ENCODE measurements around the gene SYS1. TPM values are rescaled to one million over a fixed set of nuclear protein-coding genes. Genes with fewer than 3 reads are reported as not detected.

Gene SYS1
- total and polyA plus RNA-seq, 2 experiments from 2014 or later, result 7.9 to 21.5 TPM

DNA sequence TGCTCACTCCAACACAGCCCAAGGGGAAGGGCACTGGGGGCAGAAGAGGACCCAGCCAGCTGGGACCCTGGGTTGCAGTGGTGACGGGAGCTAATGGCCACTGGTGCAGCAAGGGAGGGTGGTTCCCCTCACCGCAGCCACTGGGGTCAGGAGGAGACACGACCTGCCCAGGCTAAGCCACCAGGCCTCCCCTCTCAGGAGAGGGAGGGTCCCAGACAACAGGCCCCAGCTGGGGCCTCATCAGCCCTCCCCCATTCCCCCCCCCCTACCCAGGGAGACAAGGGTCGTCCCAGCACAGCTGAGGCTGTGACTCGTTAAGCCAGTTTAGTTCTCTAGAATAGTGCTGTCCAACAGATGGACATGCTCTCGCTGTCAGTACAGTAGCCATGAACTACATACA is 37.6 kb upstream of the SYS1 start (continued):
- TF ChIP-seq, protein P1, sequence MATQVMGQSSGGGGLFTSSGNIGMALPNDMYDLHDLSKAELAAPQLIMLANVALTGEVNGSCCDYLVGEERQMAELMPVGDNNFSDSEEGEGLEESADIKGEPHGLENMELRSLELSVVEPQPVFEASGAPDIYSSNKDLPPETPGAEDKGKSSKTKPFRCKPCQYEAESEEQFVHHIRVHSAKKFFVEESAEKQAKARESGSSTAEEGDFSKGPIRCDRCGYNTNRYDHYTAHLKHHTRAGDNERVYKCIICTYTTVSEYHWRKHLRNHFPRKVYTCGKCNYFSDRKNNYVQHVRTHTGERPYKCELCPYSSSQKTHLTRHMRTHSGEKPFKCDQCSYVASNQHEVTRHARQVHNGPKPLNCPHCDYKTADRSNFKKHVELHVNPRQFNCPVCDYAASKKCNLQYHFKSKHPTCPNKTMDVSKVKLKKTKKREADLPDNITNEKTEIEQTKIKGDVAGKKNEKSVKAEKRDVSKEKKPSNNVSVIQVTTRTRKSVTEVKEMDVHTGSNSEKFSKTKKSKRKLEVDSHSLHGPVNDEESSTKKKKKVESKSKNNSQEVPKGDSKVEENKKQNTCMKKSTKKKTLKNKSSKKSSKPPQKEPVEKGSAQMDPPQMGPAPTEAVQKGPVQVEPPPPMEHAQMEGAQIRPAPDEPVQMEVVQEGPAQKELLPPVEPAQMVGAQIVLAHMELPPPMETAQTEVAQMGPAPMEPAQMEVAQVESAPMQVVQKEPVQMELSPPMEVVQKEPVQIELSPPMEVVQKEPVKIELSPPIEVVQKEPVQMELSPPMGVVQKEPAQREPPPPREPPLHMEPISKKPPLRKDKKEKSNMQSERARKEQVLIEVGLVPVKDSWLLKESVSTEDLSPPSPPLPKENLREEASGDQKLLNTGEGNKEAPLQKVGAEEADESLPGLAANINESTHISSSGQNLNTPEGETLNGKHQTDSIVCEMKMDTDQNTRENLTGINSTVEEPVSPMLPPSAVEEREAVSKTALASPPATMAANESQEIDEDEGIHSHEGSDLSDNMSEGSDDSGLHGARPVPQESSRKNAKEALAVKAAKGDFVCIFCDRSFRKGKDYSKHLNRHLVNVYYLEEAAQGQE (IDR thresholded peaks at IDR 0.05; ENCODE audit: unreplicated experiment), result no peak
- TF ChIP-seq ZNF114 (CRISPR knock-in tag; IDR thresholded peaks at IDR 0.05) (no peak), EZH2phosphoT487 (IDR thresholded peaks at IDR 0.05; ENCODE audit: unreplicated experiment) (no peak)
- TF ChIP-seq, protein P2, sequence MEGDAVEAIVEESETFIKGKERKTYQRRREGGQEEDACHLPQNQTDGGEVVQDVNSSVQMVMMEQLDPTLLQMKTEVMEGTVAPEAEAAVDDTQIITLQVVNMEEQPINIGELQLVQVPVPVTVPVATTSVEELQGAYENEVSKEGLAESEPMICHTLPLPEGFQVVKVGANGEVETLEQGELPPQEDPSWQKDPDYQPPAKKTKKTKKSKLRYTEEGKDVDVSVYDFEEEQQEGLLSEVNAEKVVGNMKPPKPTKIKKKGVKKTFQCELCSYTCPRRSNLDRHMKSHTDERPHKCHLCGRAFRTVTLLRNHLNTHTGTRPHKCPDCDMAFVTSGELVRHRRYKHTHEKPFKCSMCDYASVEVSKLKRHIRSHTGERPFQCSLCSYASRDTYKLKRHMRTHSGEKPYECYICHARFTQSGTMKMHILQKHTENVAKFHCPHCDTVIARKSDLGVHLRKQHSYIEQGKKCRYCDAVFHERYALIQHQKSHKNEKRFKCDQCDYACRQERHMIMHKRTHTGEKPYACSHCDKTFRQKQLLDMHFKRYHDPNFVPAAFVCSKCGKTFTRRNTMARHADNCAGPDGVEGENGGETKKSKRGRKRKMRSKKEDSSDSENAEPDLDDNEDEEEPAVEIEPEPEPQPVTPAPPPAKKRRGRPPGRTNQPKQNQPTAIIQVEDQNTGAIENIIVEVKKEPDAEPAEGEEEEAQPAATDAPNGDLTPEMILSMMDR (conservative IDR thresholded peaks at IDR 0.05; ENCODE audit: low read depth in 2 of 2), result no peak
- TF ChIP-seq, protein P3, sequence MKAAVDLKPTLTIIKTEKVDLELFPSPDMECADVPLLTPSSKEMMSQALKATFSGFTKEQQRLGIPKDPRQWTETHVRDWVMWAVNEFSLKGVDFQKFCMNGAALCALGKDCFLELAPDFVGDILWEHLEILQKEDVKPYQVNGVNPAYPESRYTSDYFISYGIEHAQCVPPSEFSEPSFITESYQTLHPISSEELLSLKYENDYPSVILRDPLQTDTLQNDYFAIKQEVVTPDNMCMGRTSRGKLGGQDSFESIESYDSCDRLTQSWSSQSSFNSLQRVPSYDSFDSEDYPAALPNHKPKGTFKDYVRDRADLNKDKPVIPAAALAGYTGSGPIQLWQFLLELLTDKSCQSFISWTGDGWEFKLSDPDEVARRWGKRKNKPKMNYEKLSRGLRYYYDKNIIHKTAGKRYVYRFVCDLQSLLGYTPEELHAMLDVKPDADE (IDR thresholded peaks at IDR 0.05), result no peak

DNA sequence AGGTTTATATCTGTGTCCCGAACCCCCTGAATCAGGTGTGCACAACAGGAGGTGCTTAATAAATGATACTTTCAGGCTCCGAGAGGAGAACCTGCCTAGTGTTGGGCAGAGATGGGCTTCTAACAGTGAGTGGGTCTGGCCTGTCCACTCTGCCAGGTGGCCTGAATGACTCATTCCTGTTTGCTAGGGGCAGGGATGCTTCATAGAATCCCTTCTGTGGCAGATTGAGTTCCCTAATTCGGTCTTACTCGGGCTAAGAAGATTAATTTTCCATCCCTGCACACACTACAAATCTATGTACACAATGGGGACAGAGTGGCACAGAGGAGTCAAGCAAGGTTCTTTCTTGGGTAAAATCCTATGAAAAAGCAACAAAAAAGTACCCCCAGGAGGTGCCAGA is 34.5 kb upstream of the SYS1 start:
- no peaks in the 10 kb centered on the region for H3K79me2 ChIP-seq (replicated peaks; ENCODE audit: insufficient read depth)
- no peaks in the 10 kb centered on the region for H3K4me1 ChIP-seq (ENCODE audit: insufficient read depth)
- no peak for ATAC-seq
- Mint-ChIP-seq H3K9me3 (no peaks in the 10 kb centered on the region), H3K27ac (no peak overlapping the region), H3K36me3 (ENCODE audit: low read depth) (peaks cover 56% of the 10 kb centered on the region), H3K27me3 (ENCODE audit: insufficient read depth, low read depth, poor library complexity) (peaks cover 2% of the 10 kb centered on the region), H3K4me1 (peaks cover 5% of the 10 kb centered on the region; the same call in 2 of the 3 replicates), H3K4me3 (no peak overlapping the region)
- H3K4me3 ChIP-seq, result no peak overlapping the region
- H2AFZ ChIP-seq, result no peak overlapping the region
- H3K27me3 ChIP-seq (ENCODE audit: insufficient read depth), result no peaks in the 10 kb centered on the region
- no peak overlapping the region for H3K27ac ChIP-seq (ENCODE audit: low read depth)
- TF ChIP-seq NANOG (IDR thresholded peaks at IDR 0.05; ENCODE audit: borderline replicate concordance) (no peak), ZNF114 (CRISPR knock-in tag; IDR thresholded peaks at IDR 0.05) (no peak), CREB1 (CRISPR knock-in tag; IDR thresholded peaks at IDR 0.05; ENCODE audit: low read depth) (no peak), EZH2phosphoT487 (IDR thresholded peaks at IDR 0.05; ENCODE audit: unreplicated experiment) (no peak)
- no peaks in the 10 kb centered on the region for H3F3A ChIP-seq (replicated peaks; ENCODE audit: low read depth)
- no peaks in the 10 kb centered on the region for H4K20me1 ChIP-seq (replicated peaks; ENCODE audit: insufficient read depth)
- peaks cover 8% of the 10 kb centered on the region; the same call in 1 of the 2 replicates for H3K36me3 ChIP-seq (ENCODE audit: insufficient read depth)
- H3K9me2 ChIP-seq (ENCODE audit: insufficient read depth), result no peaks in the 10 kb centered on the region
- DNase-seq (ENCODE audit: low spot score), result no peak
- no peak overlapping the region for H3K4me2 ChIP-seq
